NB4 (cell line): Measurements from ENCODE around the gene STXBP3.

Source experiments
- DNase-seq: peaks from one replicate; pipeline ENCODE4 v3.0.0; 2010; ENCODE audit warnings: low read depth
- H3K4me3 ChIP-seq: one replicate; pipeline ENCODE4 v1.5.1; 2011; ENCODE audit warnings: mild to moderate bottlenecking, low read depth, low read length, moderate library complexity
- CTCF ChIP-seq: IDR thresholded peaks from one replicate; pipeline ENCODE4 v1.5.1; 2012; ENCODE audit warnings: low read depth, low read length
- MAX ChIP-seq: IDR thresholded peaks from 2 replicates; pipeline ENCODE4 v1.6.1; 2011; ENCODE audit warnings: low read depth, low read length
- MYC ChIP-seq: IDR thresholded peaks from 2 replicates; pipeline ENCODE4 v1.6.1; 2011; ENCODE audit warnings: low read depth, low read length
- POLR2A ChIP-seq: IDR thresholded peaks from 2 replicates; pipeline ENCODE4 v1.6.1; 2011; ENCODE audit warnings: mild to moderate bottlenecking; ENCODE audit not compliant: insufficient read length; ENCODE audit errors: extremely low read depth

STXBP3 gene

DNA sequence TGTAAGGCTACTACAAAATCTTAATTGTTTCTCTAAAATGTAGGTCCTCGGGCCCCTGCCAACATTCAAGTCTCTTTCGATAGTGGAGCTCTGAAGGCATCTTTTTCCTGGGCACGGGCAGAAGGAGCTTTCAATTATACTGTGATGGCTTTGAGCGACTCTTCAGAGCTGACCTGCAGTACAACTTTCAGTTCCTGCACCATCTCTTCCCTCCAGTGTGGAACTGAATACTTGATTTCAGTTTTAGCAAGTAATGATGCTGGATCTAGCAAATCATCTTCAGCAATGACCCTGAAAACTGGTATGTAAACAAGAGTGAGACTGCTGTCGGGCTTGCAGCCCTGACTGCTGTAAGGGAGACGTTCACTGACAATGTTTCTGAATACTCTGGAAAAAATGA lies 24.2 kb upstream of the STXBP3 start:
- no peak overlapping the region for H3K4me3 ChIP-seq
- no peak for TF ChIP-seq MYC
- no peak for TF ChIP-seq CTCF
- TF ChIP-seq MAX = no peak
- no peak for TF ChIP-seq POLR2A

DNA sequence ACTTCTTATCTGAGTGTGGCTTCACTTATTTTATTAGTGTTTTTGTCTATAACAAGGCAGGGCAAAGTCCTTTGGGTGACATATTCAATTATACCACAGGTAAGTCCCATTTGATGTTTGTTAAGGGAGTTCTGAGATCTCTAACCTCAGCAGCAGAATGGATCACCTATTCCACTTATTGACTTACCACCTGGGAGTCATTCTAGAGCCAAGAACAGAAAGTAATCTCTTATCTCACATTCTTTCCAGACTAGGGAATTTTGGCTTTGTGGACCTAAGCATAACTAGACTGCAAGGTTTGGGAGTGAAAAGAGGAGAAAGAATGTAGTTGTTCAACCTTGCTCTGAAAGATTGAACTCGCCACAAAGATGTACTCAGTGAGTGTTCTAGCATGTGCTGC lies 20.6 kb upstream of the STXBP3 start:
- no peak for TF ChIP-seq MAX
- TF ChIP-seq MYC = no peak
- no peak overlapping the region for H3K4me3 ChIP-seq
- DNase-seq = no peak

More for the DNA sequence above, 24.2 kb upstream of the STXBP3 start:
- no peak for DNase-seq

- no peak for DNase-seq
- TF ChIP-seq MYC (no peak), POLR2A (no peak), CTCF (no peak), MAX (no peak)
- no peak overlapping the region for H3K4me3 ChIP-seq
Measured at GRCh38 chr1:108728327-108728923, 18.0 kb upstream of the STXBP3 start.

GRCh38 chr1:108729481-108729880 lies 17.0 kb upstream of the STXBP3 start:
- TF ChIP-seq MAX (no peak), CTCF (no peak), POLR2A (no peak), MYC (no peak)
- H3K4me3 ChIP-seq = no peak overlapping the region
- no peak for DNase-seq

- DNase-seq = no peak
- no peak overlapping the region for H3K4me3 ChIP-seq
- TF ChIP-seq CTCF = no peak
- TF ChIP-seq POLR2A = no peak
- no peak for TF ChIP-seq MYC
- no peak for TF ChIP-seq MAX
Measured at GRCh38 chr1:108732398-108732797, 14.1 kb upstream of the STXBP3 start.

DNA sequence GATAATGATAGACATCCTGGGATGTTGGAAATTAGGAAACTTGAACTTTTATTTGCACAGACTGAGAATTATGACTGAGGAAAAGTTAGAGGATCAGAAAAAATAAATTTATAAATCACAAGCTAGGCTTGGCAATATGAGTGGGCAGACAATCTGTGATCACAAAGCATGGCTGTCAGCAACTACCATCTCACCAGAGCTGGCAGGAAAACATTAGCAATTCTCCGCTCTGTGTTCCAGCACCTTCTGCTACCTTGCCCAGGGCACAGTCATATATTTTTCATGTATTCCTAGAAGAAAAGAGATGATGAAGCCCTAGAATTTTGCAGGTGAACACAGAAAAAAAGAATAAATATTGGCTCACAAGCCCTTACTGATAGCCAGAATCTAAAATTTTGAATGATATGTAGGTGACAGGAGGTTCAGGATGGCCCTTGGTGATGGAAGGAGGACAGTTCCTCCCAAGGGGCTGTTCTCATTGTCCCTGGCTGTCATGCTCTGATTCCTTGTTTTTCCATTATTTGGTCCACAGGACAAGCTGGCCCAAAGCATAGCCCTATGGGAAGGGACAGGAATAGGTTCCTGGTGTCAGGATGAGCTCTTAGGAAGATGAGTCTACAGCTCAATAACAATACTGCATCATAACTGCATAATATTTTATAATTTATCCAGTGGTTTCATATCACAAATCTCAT lies 12.2 kb upstream of the STXBP3 start:
- TF ChIP-seq MAX = no peak
- TF ChIP-seq CTCF = no peak
- no peak for TF ChIP-seq MYC
- no peak for TF ChIP-seq POLR2A
- no peak for DNase-seq
- H3K4me3 ChIP-seq = no peak overlapping the region
